Adrenal gland (tissue), 12 donors: ENCODE results near the gene SH3RF1. TPM values are rescaled to one million over a fixed set of nuclear protein-coding genes. Genes with fewer than 3 reads are reported as not detected.

ENCODE experiments used
- DNase-seq, 7 donors: peaks; one replicate each; pipeline ENCODE4 v3.0.0-alpha.2; 2019 to 2020
- H3K27ac ChIP-seq, 5 donors: fragments of 200-600 bp; sonication (generic) in 4 of 5; 1 replicate in 3 of 5; 2 replicates in 2 of 5; pipeline versions ENCODE4 v1.5.1 to v1.8.0; 2016 to 2020; ENCODE audit warnings: mild to moderate bottlenecking in 1 of 5
- H3K27me3 ChIP-seq: fragments of 200-600 bp; 2 replicates; pipeline ENCODE4 v1.8.0; 2021
- H3K36me3 ChIP-seq, 2 donors: fragments of 200-600 bp; replicated peaks in 1 of 2; 1 replicate in 1 of 2; 2 replicates in 1 of 2; pipeline versions ENCODE4 v1.5.1 to v1.8.0; 2018 to 2022
- H3K4me1 ChIP-seq, 2 donors: fragments of 200-600 bp; replicated peaks in 1 of 2; 1 replicate in 1 of 2; 2 replicates in 1 of 2; pipeline versions ENCODE4 v1.5.1 to v1.8.0; 2018 to 2021
- H3K4me3 ChIP-seq, 4 donors: fragments of 200-600 bp; sonication (generic) in 3 of 4; one replicate each; pipeline ENCODE4 v1.5.1; 2016 to 2018
- H3K9me3 ChIP-seq, 3 donors: fragments of 200-600 bp; sonication (generic) in 1 of 3; replicated peaks in 1 of 3; 1 replicate in 2 of 3; 2 replicates in 1 of 3; pipeline versions ENCODE4 v1.5.1 to v1.8.0; 2016 to 2021
- POLR2A ChIP-seq, 2 donors: fragments of 450-650 bp; IDR thresholded peaks; one replicate each; pipeline ENCODE4 v1.6.1; 2017; ENCODE audit warnings: antibody characterized with exemption in 2 of 2, mild to moderate bottlenecking in 2 of 2, moderate library complexity in 1 of 2
- WGBS, 4 donors: extraction: QIAGEN DNeasy Blood & Tissue Kit in 2 of 4; methylation state at CpG; one replicate each; pipeline versions ENCODE4 v1.1.5 to v1.1.7; 2013 to 2017; 5-methylcytosine and 5-hydroxymethylcytosine counted together
- intact Hi-C, 2 donors: fragments of 100-400 bp; cut with DNase I; formaldehyde crosslinking; loops; one replicate each; pipeline versions ENCODE4 v1.14.1 to v1.15.0; 2022 to 2023
- polyA plus RNA-seq, 3 donors: library from polyadenylated mRNA; stranded (reverse); fragments of 200-250 nt in 2 of 3; fragments of 350-450 nt in 1 of 3; fragmentation: Illumina TruSeq in 1 of 3; extraction: RNeasy Lipid Tissue Mini Kit (QIAGEN cat#74804) in 1 of 3; gene quantifications; one replicate each; pipeline ENCODE4 v1.2.3, GENCODE V29; 2013 to 2014
- total RNA-seq, 9 donors: library from RNA; depleted of rRNA in 4 of 9; stranded (reverse); fragments of >200 nt in 4 of 9; fragments of 120-200 nt in 1 of 9; fragmentation: NEBNext Ultra II Directional in 1 of 9; extraction: Animal tissue kit (Norgen Biotek cat#: 25700) in 1 of 9; gene quantifications; one replicate each; pipeline versions ENCODE4 v1.1.0 to v1.2.4, GENCODE V29; 2013 to 2023
- TF ChIP-seq, protein P1 (sequence below), 6 experiments: fragments of 450-650 bp in 4 of 6; fragments of 200-600 bp in 2 of 6; sonication (generic) in 1 of 6; IDR thresholded peaks; 1 replicate in 5 of 6; 2 replicates in 1 of 6; pipeline versions ENCODE4 v1.5.1 to v1.8.0; 2016 to 2021; ENCODE audit warnings: antibody characterized with exemption in 6 of 6, mild to moderate bottlenecking in 2 of 6, moderate library complexity in 1 of 6
- donor health status: healthy with polysubstance abuse.
- donor health status: Bipolar disorder and iron deficiency.
- donor health status: DM: yes; HTN: yes; CAD: no.
- donor health status: DM: no; HTN: no; CAD: no.
- donor health status: DM: no; HTN: no; CAD: no.
- donor health status: DM: yes; HTN: yes; CAD: no.

SH3RF1 gene
- total and polyA plus RNA-seq, 12 donors = 1.8 to 19.3 (median 8.6) TPM

DNA sequence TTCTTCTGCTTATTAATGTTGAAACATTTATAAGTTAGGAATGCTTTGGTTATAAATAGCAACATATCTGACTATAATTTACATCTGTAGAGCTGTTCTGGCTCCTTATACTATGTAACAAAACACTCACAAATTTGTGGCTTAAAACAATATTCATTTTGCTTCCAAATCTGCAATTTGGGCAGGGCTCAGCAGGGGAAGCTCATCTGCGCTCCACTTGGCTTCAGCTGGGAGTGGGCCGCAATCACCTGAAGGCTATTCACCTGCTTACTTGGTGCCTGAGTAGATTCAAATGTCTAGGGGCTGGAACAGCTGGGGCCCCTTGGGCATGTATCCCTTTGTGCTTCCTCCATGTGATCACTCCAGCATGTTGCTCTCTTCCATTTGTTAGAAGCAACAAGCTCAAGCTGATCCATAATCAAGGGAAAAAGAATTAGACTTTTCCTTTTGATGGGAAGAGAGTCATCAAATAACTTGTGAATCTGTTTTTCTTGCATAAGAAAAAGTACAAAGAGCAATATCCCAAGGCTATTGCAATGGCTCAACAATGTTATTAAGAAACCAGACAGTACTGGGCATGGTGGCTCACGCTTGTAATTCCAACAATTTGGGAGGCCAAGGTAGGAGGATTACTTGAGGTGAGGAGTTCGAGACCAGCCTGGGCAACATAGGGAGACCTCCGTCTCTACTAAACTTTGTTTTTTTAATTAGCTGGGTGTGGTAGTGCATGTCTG, 225.9 kb downstream of the SH3RF1 start:
- intact Hi-C loops = no loop called here
- Histone ChIP-seq H3K27ac (no peak overlapping the region), H3K4me1 (no peaks in the 10 kb centered on the region), H3K4me3 (no peak overlapping the region), H3K27me3 (no peaks in the 10 kb centered on the region), H3K9me3 (no peaks in the 10 kb centered on the region), H3K36me3 (no peaks in the 10 kb centered on the region)
- TF ChIP-seq POLR2A (IDR thresholded peaks at IDR 0.05) = no peak
- TF ChIP-seq, protein P1, sequence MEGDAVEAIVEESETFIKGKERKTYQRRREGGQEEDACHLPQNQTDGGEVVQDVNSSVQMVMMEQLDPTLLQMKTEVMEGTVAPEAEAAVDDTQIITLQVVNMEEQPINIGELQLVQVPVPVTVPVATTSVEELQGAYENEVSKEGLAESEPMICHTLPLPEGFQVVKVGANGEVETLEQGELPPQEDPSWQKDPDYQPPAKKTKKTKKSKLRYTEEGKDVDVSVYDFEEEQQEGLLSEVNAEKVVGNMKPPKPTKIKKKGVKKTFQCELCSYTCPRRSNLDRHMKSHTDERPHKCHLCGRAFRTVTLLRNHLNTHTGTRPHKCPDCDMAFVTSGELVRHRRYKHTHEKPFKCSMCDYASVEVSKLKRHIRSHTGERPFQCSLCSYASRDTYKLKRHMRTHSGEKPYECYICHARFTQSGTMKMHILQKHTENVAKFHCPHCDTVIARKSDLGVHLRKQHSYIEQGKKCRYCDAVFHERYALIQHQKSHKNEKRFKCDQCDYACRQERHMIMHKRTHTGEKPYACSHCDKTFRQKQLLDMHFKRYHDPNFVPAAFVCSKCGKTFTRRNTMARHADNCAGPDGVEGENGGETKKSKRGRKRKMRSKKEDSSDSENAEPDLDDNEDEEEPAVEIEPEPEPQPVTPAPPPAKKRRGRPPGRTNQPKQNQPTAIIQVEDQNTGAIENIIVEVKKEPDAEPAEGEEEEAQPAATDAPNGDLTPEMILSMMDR (IDR thresholded peaks at IDR 0.05) = no peak
- WGBS, 4 donors = 88 to 95% (median 91%) methylated on average over 5 of the region's 5 CpGs
- no peak for DNase-seq
